Measurements from ENCODE around the gene DUSP1. TPM values are rescaled to one million over a fixed set of nuclear protein-coding genes. Genes with fewer than 3 reads are reported as not detected.

The DUSP1 gene
- total and polyA plus RNA-seq, 2 donors (not counting 3 experiments of a cell fraction or from before 2014, with no cell fraction given) = 36.1 to 196 TPM

GRCh38 chr5:172746725-172747124 lies 24.3 kb downstream of the DUSP1 start:
- Histone ChIP-seq H3K9me1 (replicated peaks; ENCODE audit: control insufficient read depth, extremely low read depth, insufficient read depth, low read length) (no peaks in the 10 kb centered on the region), H3K9me3 (replicated peaks; ENCODE audit: control insufficient read depth, insufficient read depth, low read length) (no peaks in the 10 kb centered on the region), H4K20me1 (replicated peaks; ENCODE audit: control insufficient read depth, extremely low read depth, insufficient read depth, low read length) (no peaks in the 10 kb centered on the region), H3K4me2 (ENCODE audit: insufficient read depth, low read length) (no peak overlapping the region), H3K4me1 (ENCODE audit: control insufficient read depth, extremely low read depth, insufficient read depth, low read length) (peaks cover 15% of the 10 kb centered on the region), H3K27me3 (ENCODE audit: control insufficient read depth in 2 of 2, insufficient read depth in 2 of 2, low read length in 2 of 2) (no peaks in the 10 kb centered on the region), H3K36me3 (ENCODE audit: control insufficient read depth in 2 of 2, extremely low read depth in 1 of 2, insufficient read depth in 2 of 2, low read length in 2 of 2) (no peaks in the 10 kb centered on the region), H3K27ac (ENCODE audit: insufficient read depth, low read depth, low read length) (no peak overlapping the region), H2AFZ (ENCODE audit: low read depth, low read length) (no peak overlapping the region), H3K9ac (replicated peaks; ENCODE audit: extremely low read depth, insufficient read depth, low read length) (no peak overlapping the region), H3K4me3 (replicated peaks in 1 of 3; ENCODE audit: insufficient read depth in 1 of 3, low read depth in 1 of 3, low read length in 3 of 3) (no peak overlapping the region), H3K79me2 (ENCODE audit: control insufficient read depth, insufficient read depth, low read length) (no peaks in the 10 kb centered on the region)
- BruUV-seq (replicated peaks) = no TSS peak
- CTCF ChIA-PET = interaction anchor here (1.3 kb wide), 1 partner anchor 30 kb away, joined by 4 read pairs; no protein-coding TSS in a partner anchor
- POLR2A ChIA-PET = no interaction called here
- no peak for TF ChIP-seq GATA2 (IDR thresholded peaks at IDR 0.05; ENCODE audit: insufficient read depth, insufficient read length, low read depth, low read length)
- TF ChIP-seq MAX (IDR thresholded peaks at IDR 0.05; ENCODE audit: insufficient read depth, insufficient read length) = no peak
- TF ChIP-seq MYC (IDR thresholded peaks at IDR 0.05; ENCODE audit: low read depth, low read length) = no peak
- TF ChIP-seq EZH2 (IDR thresholded peaks at IDR 0.05; ENCODE audit: borderline replicate concordance, low read depth, low read length, severe bottlenecking) = no peak
- TF ChIP-seq FOS (IDR thresholded peaks at IDR 0.05; ENCODE audit: borderline replicate concordance, insufficient read depth, low read length) = no peak
- TF ChIP-seq POLR2AphosphoS5 (IDR thresholded peaks at IDR 0.05; ENCODE audit: insufficient read depth, low read depth, low read length) = no peak
- TF ChIP-seq POLR2A (IDR thresholded peaks at IDR 0.05; ENCODE audit: low read depth, low read length) = no peak
- TF ChIP-seq CTCF (IDR thresholded peaks at IDR 0.05; ENCODE audit: extremely low read depth in 1 of 2, insufficient read depth in 1 of 2, low read depth in 1 of 2, low read length in 2 of 2) = no peak
- TF ChIP-seq JUN (IDR thresholded peaks at IDR 0.05; ENCODE audit: borderline replicate concordance, insufficient read depth, insufficient read length, low read depth) = no peak
- no peak for DNase-seq (ENCODE audit: low read depth, low spot score)
- dilution Hi-C loops (cut with MboI; ENCODE audit: extremely low pct_ligation_motif_present, low sequenced_read_pairs) = no loop called here
- FAIRE-seq = no peak
- intact Hi-C loops (cut with micrococcal nuclease) = no loop called here
